HG03558 (cell line): Measurements from ENCODE around the gene EXOSC1.
"Not testable (repeated sequence)": the region's sequence is repeated elsewhere in the genome, so short reads cannot be mapped to it uniquely, and the experiment has no call there.

Source experiments
- ATAC-seq: cut with Tn5 transposase; IDR thresholded peaks from one replicate; pipeline ENCODE4 v1.9.1; 2021; ENCODE audit warnings: moderate number of reproducible peaks; ENCODE audit not compliant: unreplicated experiment; ENCODE audit errors: extremely low read depth

The EXOSC1 gene

GRCh38 chr10:97462309-97462708 lies 16.5 kb upstream of the EXOSC1 start:
- no peak for ATAC-seq

- ATAC-seq, result no peak
Observed at GRCh38 chr10:97459933-97460332, 14.1 kb upstream of the EXOSC1 start.

DNA sequence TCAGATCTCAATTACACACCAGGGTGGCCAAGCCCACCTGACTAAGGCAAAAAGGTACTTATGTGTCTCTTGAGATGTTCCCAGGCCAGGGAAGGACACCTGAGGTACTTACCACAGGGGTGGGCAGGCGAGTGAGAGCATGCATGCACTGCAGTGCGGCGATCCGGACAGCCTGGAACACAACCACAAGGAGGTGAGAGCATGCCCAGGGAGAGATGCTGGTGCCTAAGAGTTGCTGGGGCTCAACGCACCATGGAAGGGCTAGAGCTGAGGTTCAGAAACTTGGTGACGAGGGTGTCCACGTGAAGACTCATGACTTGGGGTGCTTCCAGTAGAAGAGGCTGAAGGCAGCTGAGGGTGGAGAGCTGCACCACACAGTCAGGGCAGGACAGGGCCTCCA lies 13.3 kb upstream of the EXOSC1 start:
- no peak for ATAC-seq

DNA sequence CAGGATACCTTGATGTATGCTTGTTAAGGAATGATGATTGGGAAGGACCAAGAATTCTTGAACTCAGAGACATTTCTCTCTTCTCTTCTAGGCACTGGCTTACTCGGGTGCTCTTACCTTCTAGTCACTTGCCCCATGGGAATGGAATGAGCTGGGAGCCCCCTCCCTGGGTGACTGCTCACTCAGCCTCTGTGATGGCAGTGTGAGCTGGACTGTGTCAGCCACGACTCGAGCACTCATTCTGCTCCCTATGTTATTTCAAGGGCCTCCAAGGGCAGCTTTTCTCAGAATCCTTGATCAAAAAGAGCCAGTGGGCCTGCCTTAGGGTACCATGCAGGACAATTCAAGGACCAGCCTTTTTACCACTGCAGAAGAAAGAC lies 10.9 kb upstream of the EXOSC1 start:
- no peak for ATAC-seq

DNA sequence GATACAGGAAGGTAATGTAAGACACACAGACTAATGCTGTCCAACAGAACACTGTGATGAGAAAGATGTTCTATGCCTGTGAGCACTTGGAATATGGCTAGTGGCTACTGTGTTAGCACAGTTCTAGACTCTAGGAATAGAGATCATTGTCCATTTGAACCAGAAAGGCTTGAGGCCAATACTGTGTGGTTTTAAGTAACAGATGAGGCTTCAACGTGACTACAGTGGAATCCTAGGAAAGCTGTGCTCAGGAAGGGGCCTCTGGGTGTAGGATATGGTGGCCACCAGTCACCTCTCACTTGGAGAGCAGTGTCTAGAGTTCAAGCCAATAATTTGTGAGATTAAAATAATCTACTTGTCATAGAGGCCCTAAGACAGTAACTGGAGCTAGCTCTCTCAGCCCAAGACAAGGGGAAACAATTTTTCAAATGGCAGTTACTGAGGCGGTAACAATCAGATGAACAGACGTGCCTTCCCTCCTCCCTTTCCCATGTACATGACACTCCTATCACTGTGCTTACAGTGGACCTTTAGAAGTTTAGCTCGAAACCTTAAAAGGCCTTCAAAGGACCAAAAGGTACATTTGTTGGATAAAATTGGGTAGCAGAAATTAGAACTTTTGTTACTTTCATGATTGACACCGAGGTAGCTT lies 10.4 kb upstream of the EXOSC1 start:
- ATAC-seq, result no peak

GRCh38 chr10:97454330-97455036 lies 8.7 kb upstream of the EXOSC1 start:
- no peak for ATAC-seq

- no peak for ATAC-seq
Observed at GRCh38 chr10:97452352-97452751, 6.5 kb upstream of the EXOSC1 start.

- ATAC-seq, result no peak
Observed at GRCh38 chr10:97451605-97452004, 5.8 kb upstream of the EXOSC1 start.

- no peak for ATAC-seq
Observed at GRCh38 chr10:97450828-97451227, 5.0 kb upstream of the EXOSC1 start.

DNA sequence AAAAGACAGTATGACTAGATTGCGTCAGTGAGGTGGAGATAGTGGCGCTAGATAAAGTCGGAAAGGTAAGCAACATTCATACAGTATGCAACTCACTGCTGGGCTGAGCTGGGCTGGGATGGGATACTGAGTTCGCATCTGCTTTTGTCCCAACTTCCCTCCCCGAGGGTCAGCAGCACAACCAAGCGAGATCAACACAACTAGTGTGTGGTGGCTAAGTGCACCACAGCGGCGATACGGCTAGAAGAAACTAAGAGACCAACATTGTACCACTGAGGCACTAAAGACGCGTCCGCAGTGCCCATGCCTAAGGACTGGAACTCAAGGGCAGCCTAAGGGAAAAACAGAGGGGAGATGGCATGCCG lies 467 bp downstream of the EXOSC1 start:
- ATAC-seq, result no peak

- ATAC-seq, result no peak
Observed at GRCh38 chr10:97444212-97444611, 1.6 kb downstream of the EXOSC1 start.

GRCh38 chr10:97442277-97442676 lies 3.5 kb downstream of the EXOSC1 start:
- ATAC-seq, result no peak

GRCh38 chr10:97435211-97435610 lies 10.6 kb downstream of the EXOSC1 start:
- ATAC-seq, result no peak

GRCh38 chr10:97434557-97434956 lies 11.2 kb downstream of the EXOSC1 start:
- no peak for ATAC-seq

DNA sequence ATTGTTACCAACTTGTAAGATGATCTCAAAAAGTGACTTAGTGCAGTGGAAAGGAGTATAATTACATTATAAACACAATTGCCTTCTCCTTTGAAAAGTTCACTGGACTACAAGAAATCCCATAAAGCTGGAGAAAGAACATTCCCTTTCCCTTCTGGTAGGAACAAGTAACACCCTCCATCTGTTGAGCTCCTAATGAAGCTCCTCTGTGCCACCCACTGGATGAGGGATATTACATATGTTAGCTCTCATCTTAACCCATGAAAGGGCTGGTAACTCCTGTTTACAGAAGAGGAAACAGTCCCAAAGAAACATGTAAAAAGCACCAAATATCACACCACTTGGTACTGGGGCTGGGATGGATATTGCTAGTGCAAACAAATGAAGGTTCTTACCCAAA lies 11.8 kb downstream of the EXOSC1 start:
- no peak for ATAC-seq

DNA sequence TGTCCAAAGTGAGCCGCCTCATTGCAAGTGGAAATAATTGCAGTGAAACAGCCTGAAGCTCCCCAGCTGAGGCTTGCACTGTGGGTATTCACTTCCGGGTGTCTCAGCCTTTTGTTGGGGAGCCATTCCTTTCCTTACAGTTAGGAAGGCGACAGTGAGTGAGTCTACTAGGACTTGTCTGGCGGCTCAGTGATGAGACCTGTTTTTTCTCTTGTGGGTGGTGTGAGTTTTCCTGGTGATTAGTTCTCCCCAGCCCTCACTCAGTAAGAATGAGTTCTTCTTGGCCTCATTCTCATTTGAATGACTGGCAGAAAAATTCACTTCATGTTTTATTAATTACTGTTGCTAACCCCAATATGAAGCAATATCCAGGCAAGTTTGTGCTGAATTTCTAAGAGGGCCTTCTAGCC lies 17.2 kb downstream of the EXOSC1 start:
- ATAC-seq, result no peak

DNA sequence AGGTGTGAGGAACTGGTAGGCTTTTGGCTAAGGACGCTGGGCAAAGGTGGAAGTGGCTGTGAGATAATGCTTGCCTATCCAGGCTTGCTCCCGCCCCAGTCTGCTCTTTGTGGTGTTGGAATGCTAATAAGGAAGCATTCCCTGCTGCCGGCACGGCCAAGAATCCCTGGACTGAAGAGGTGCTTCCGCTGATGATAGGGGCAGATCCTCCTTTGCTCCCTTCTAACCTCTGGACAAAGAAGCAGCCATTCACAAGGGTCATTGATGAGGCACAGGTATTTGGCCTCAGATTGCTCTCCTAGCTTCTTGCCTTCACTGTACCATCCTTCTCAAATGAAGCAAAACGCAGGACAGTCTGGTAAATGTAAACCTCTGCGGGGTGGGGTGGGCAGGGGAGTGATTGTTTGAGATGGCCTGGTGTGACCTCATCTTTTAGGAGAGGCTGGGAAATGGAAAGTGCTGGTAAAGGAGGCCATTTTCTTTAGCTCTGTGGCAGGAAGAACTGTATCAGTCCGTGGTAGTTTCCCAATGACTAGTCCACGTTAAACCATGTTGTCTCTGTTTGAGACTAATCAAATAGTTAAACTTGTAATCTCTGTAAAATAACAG lies 18.1 kb downstream of the EXOSC1 start:
- no peak for ATAC-seq

DNA sequence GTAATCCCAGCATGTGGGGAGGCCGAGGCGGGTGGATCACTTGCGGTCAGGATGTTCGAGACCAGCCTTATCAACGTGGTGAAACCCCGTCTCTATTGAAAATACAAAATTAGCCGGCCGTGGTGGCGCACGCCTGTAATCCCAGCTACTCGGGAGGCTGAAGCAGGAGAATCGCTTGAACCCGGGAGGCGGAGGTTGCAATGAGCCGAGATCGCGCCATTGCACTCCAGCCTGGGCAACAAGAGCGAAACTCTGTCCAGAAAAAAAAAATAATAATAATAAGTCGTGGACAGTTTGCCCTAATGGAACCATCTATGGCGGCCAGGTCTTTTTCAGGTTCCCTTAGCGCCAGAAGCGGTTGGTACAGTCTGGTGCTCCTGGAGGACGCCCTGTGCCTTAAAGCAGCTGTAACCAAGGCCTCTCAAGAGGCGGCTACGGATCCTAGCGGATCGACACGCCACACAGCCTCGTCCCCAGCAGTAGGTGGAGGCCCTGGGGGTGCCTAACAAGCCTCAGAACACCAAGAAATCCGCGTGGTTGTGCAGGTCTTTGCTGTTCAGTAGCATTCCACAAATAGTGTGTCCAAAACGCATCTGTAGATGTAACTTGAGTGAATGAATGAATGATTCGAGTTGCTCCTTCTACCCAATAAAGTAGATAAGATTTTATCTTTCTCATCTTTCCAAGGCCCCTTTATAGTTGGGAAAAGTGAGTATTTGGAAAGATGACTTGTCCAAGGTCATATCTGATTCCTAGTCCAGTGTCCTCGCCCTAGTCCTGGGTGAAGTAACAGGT lies 18.8 kb downstream of the EXOSC1 start:
- ATAC-seq, result no peak

DNA sequence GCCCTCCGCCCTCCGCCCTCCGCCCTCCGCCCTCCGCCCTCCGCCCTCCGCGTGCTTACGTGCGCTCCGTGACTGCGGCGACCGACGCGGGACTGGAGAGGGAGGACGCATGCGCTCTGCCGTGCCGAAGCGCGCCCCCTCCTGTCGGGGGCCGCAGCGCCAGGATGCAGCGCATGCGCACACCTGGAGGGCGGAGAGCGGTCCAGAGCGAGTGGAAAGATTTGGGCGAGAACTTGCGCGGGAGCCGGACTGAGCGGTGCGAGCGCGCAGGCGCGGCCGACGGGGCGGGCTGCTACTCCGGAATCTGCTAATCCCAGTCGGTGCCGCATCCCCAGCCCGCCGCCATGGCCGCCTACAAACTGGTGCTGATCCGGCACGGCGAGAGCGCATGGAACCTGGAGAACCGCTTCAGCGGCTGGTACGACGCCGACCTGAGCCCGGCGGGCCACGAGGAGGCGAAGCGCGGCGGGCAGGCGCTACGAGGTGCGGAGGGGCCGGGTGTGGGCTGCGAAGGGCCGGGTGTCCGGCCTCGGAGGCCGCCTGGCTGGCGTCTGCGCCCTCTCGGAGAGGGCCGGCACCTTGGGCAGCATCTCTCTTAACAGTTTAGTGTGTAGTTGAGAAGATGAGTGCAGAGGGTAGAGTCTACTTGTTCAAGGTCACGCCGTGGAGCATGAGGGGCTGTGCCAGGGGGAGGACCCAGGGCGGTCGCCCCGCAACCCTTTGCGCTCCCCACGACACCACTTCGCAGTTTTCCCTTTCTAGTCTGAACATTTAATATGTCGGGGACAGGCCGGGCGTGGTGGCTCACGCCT lies 19.6 kb downstream of the EXOSC1 start, which contains the start of gene PGAM1:
Gene PGAM1, plus strand, starts transcription at position 228 of the 812 bp plus-strand sequence. Its CDS starts 117 bp downstream, at position 345.
- peak; percentile 78 for ATAC-seq

GRCh38 chr10:97423757-97424098 lies 22.1 kb downstream of the EXOSC1 start:
- ATAC-seq, result not testable (repeated sequence)
